Measurements from ENCODE around the gene CRISPLD2. TPM values are rescaled to one million over a fixed set of nuclear protein-coding genes. Genes with fewer than 3 reads are reported as not detected.

The CRISPLD2 gene
- polyA plus RNA-seq, 1 donor from 2014 or later: 0.06 TPM

- no peaks in the 10 kb centered on the region for H3F3A ChIP-seq (ENCODE audit: insufficient read depth, low read length, poor library complexity, severe bottlenecking)
- no peaks in the 10 kb centered on the region for H3K9me2 ChIP-seq (ENCODE audit: insufficient read depth, low read length)
- no peak overlapping the region for H3K9ac ChIP-seq (ENCODE audit: low read length)
- no peak overlapping the region for H3K4me2 ChIP-seq (ENCODE audit: low read length)
- no peaks in the 10 kb centered on the region for H3K79me2 ChIP-seq (replicated peaks; ENCODE audit: insufficient read depth, low read length)
- H2AFZ ChIP-seq (ENCODE audit: low read depth, low read length): no peak overlapping the region
- H3K27me3 ChIP-seq (ENCODE audit: insufficient read depth, low read depth, low read length): peaks cover 23% of the 10 kb centered on the region
- TF ChIP-seq EZH2 (IDR thresholded peaks at IDR 0.05; ENCODE audit: borderline replicate concordance, insufficient read depth, low read length, poor library complexity, severe bottlenecking) (no peak), REST (IDR thresholded peaks at IDR 0.05; ENCODE audit: borderline replicate concordance) (no peak), EP300 (conservative IDR thresholded peaks at IDR 0.05; ENCODE audit: poor library complexity, severe bottlenecking) (no peak), SMC3 (conservative IDR thresholded peaks at IDR 0.05; ENCODE audit: poor library complexity) (no peak), RAD21 (conservative IDR thresholded peaks at IDR 0.05) (no peak), MXI1 (conservative IDR thresholded peaks at IDR 0.05; ENCODE audit: poor library complexity, severe bottlenecking) (no peak), CTCF (IDR thresholded peaks at IDR 0.05; ENCODE audit: poor library complexity, severe bottlenecking) (no peak), POLR2AphosphoS5 (IDR thresholded peaks at IDR 0.05) (no peak), TAF1 (IDR thresholded peaks at IDR 0.05; ENCODE audit: low read depth) (no peak)
- no peaks in the 10 kb centered on the region for H4K20me1 ChIP-seq (ENCODE audit: insufficient read depth)
- H3K27ac ChIP-seq (ENCODE audit: low read length): no peak overlapping the region
- H3K36me3 ChIP-seq (ENCODE audit: insufficient read depth, low read length): no peaks in the 10 kb centered on the region
- no peaks in the 10 kb centered on the region for H3K9me3 ChIP-seq (ENCODE audit: low read length)
- no peak overlapping the region for H3K4me3 ChIP-seq (ENCODE audit: low read length)
Observed at GRCh38 chr16:84821728-84822689, 2.2 kb downstream of the CRISPLD2 start.

- H4K20me1 ChIP-seq (ENCODE audit: insufficient read depth): no peaks in the 10 kb centered on the region
- peaks cover 23% of the 10 kb centered on the region for H3K27me3 ChIP-seq (ENCODE audit: insufficient read depth, low read depth, low read length)
- no peak overlapping the region for H3K4me3 ChIP-seq (ENCODE audit: low read length)
- H3K27ac ChIP-seq (ENCODE audit: low read length): no peak overlapping the region
- H3K36me3 ChIP-seq (ENCODE audit: insufficient read depth, low read length): no peaks in the 10 kb centered on the region
- no peaks in the 10 kb centered on the region for H3F3A ChIP-seq (ENCODE audit: insufficient read depth, low read length, poor library complexity, severe bottlenecking)
- H3K9me3 ChIP-seq (ENCODE audit: low read length): no peaks in the 10 kb centered on the region
- TF ChIP-seq REST (IDR thresholded peaks at IDR 0.05; ENCODE audit: borderline replicate concordance): no peak
- no peak for TF ChIP-seq CTCF (IDR thresholded peaks at IDR 0.05; ENCODE audit: poor library complexity, severe bottlenecking)
- no peak for TF ChIP-seq EP300 (conservative IDR thresholded peaks at IDR 0.05; ENCODE audit: poor library complexity, severe bottlenecking)
- no peak for TF ChIP-seq MXI1 (conservative IDR thresholded peaks at IDR 0.05; ENCODE audit: poor library complexity, severe bottlenecking)
- no peak for TF ChIP-seq RAD21 (conservative IDR thresholded peaks at IDR 0.05)
- TF ChIP-seq TAF1 (IDR thresholded peaks at IDR 0.05; ENCODE audit: low read depth): no peak
- H2AFZ ChIP-seq (ENCODE audit: low read depth, low read length): no peak overlapping the region
- H3K4me2 ChIP-seq (ENCODE audit: low read length): no peak overlapping the region
- H3K9me2 ChIP-seq (ENCODE audit: insufficient read depth, low read length): no peaks in the 10 kb centered on the region
- no peak overlapping the region for H3K9ac ChIP-seq (ENCODE audit: low read length)
- no peaks in the 10 kb centered on the region for H3K79me2 ChIP-seq (replicated peaks; ENCODE audit: insufficient read depth, low read length)
Observed at GRCh38 chr16:84822990-84823389, 3.2 kb downstream of the CRISPLD2 start.
